ENCODE data around the gene DENND4C. TPM values are rescaled to one million over a fixed set of nuclear protein-coding genes. Genes with fewer than 3 reads are reported as not detected.

The DENND4C gene
- 34.5 TPM for total RNA-seq (ENCODE audit: unreplicated experiment)
- long read RNA-seq, partial matches to known transcripts: 0 of 3 reads
- long read RNA-seq, other reads (novel, unspliced or antisense): 3 of 3 reads

DNA sequence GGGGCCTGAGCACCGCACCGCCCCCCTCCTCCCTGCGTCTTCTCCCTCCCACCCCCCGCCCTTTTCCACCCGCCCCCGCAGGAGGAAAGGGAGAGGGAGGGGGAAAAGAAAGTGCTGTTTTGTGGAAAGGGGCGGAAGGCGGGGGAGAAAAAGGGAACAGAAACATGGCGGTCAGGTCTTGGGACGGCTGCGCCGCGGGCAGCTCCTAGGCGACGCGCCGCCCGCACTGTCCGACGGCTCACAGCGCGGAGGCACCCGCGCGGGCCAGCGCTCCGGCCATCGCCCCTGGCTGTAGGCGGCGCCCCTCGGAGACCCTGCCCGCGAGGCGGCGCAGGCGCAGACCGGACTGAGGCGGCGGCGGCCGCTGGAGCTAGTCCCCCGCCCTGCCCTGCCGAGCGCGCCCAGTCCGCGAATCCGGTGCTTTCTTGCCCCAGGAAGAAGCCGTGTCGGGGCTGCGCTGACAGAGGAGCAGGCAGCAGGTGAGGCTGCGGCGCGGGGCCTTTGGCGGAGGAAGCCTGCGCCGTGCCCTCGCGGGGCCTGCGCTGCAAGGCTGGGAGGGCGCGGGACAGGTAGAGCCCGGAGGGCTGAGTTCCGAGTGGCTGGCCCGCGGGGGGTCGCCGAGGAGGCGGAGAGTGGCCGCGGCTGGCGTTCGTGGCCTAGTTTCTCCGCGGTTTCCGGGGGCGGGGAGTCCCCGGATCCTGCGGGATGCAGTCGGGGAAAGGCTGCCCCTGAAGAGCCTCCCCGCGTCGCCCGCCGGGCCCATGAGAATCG, at the start of gene DENND4C:
TSS of gene DENND4C (plus strand) at position 339 of the 771 bp plus-strand sequence. CDS start 45,482 bp downstream, outside the sequence.
- TF ChIP-seq, protein P1, sequence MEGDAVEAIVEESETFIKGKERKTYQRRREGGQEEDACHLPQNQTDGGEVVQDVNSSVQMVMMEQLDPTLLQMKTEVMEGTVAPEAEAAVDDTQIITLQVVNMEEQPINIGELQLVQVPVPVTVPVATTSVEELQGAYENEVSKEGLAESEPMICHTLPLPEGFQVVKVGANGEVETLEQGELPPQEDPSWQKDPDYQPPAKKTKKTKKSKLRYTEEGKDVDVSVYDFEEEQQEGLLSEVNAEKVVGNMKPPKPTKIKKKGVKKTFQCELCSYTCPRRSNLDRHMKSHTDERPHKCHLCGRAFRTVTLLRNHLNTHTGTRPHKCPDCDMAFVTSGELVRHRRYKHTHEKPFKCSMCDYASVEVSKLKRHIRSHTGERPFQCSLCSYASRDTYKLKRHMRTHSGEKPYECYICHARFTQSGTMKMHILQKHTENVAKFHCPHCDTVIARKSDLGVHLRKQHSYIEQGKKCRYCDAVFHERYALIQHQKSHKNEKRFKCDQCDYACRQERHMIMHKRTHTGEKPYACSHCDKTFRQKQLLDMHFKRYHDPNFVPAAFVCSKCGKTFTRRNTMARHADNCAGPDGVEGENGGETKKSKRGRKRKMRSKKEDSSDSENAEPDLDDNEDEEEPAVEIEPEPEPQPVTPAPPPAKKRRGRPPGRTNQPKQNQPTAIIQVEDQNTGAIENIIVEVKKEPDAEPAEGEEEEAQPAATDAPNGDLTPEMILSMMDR (IDR thresholded peaks at IDR 0.05; ENCODE audit: partially characterized antibody, unreplicated experiment): no peak
- H3K27ac Mint-ChIP-seq (ENCODE audit: unreplicated experiment): peak within 1 kb of the TSS; percentile 79
- no peaks in the 10 kb centered on the region for H3K36me3 Mint-ChIP-seq (ENCODE audit: unreplicated experiment)
- peak within 1 kb of the TSS; percentile 89 for H3K4me3 Mint-ChIP-seq (ENCODE audit: unreplicated experiment)
- peaks cover 6% of the 10 kb centered on the region for H3K4me1 Mint-ChIP-seq (ENCODE audit: low read depth, unreplicated experiment)
- H3K27me3 Mint-ChIP-seq (ENCODE audit: unreplicated experiment): peaks cover 2% of the 10 kb centered on the region
- H3K9me3 Mint-ChIP-seq (ENCODE audit: unreplicated experiment): peaks cover 6% of the 10 kb centered on the region
- DNase-seq: peak; percentile 96

- Mint-ChIP-seq H3K36me3 (ENCODE audit: unreplicated experiment) (no peaks in the 10 kb centered on the region), H3K27me3 (ENCODE audit: unreplicated experiment) (peaks cover 2% of the 10 kb centered on the region), H3K4me3 (ENCODE audit: unreplicated experiment) (no peak overlapping the region), H3K27ac (ENCODE audit: unreplicated experiment) (no peak overlapping the region), H3K4me1 (ENCODE audit: low read depth, unreplicated experiment) (no peaks in the 10 kb centered on the region), H3K9me3 (ENCODE audit: unreplicated experiment) (no peaks in the 10 kb centered on the region)
- TF ChIP-seq, protein P1 (IDR thresholded peaks at IDR 0.05; ENCODE audit: partially characterized antibody, unreplicated experiment): no peak
- DNase-seq: no peak
Measured at GRCh38 chr9:19180991-19181390, 49.5 kb upstream of the DENND4C start.

- TF ChIP-seq, protein P1 (IDR thresholded peaks at IDR 0.05; ENCODE audit: partially characterized antibody, unreplicated experiment): no peak
- H3K36me3 Mint-ChIP-seq (ENCODE audit: unreplicated experiment): no peaks in the 10 kb centered on the region
- no peak overlapping the region for H3K4me3 Mint-ChIP-seq (ENCODE audit: unreplicated experiment)
- H3K27ac Mint-ChIP-seq (ENCODE audit: unreplicated experiment): no peak overlapping the region
- peaks cover 2% of the 10 kb centered on the region for H3K27me3 Mint-ChIP-seq (ENCODE audit: unreplicated experiment)
- H3K9me3 Mint-ChIP-seq (ENCODE audit: unreplicated experiment): no peaks in the 10 kb centered on the region
- no peak for DNase-seq
- H3K4me1 Mint-ChIP-seq (ENCODE audit: low read depth, unreplicated experiment): no peaks in the 10 kb centered on the region
Measured at GRCh38 chr9:19181561-19181960, 48.9 kb upstream of the DENND4C start.

DNA sequence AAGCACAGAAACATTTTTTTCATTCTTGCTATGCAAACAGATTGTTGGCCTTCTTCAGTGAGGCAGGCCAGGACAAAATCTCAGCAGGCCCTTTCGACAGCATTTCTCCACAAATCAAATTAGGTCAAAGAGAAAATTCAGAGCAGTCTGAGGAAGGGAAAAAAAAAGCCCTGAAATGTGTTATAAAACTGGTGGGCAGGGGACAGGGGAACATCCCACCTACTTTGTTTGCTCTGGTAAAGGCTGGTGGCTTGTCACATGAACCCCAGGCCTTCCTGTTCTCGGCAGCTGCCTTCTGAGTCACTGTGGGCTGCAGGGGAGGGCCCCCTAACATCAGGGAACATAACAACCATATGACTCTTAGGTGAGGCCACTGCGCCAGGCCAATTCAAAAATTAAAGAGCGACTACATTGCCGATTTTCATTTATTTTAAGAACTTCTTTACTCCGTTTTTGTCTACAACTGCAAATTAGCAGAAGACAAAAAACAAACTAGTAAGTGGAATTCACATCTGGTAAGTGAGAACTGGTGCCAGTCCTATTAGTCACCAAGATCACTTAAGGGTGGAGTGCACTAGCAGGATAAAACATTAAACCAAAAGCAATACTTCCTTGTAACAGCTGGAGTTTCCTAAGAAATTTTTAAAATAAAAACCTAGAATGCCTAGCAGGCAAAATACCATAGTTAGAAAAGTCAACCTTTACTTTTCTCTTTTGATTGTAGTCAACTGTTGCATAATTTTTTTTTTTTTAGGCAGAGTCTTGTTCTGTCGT, 46.2 kb upstream of the DENND4C start:
- TF ChIP-seq, protein P1 (IDR thresholded peaks at IDR 0.05; ENCODE audit: partially characterized antibody, unreplicated experiment): no peak
- H3K9me3 Mint-ChIP-seq (ENCODE audit: unreplicated experiment): no peaks in the 10 kb centered on the region
- no peak overlapping the region for H3K27ac Mint-ChIP-seq (ENCODE audit: unreplicated experiment)
- peaks cover 2% of the 10 kb centered on the region for H3K27me3 Mint-ChIP-seq (ENCODE audit: unreplicated experiment)
- no peak for DNase-seq
- no peaks in the 10 kb centered on the region for H3K4me1 Mint-ChIP-seq (ENCODE audit: low read depth, unreplicated experiment)
- H3K36me3 Mint-ChIP-seq (ENCODE audit: unreplicated experiment): no peaks in the 10 kb centered on the region
- no peak overlapping the region for H3K4me3 Mint-ChIP-seq (ENCODE audit: unreplicated experiment)

Measured in glutamatergic neuron (in vitro differentiated cells).